Lower lobe of right lung (tissue), 2 donors: Measurements from ENCODE around the gene MCTP2. TPM values are rescaled to one million over a fixed set of nuclear protein-coding genes. Genes with fewer than 3 reads are reported as not detected.

Experiments used
- ATAC-seq, 2 donors: fragments of 200-7000 bp; cut with Tn5 transposase; one replicate each; pipeline ENCODE4 v1.9.1; 2020 to 2022; ENCODE audit warnings: mild to moderate bottlenecking in 2 of 2, moderate library complexity in 2 of 2
- DNase-seq: peaks from one replicate; pipeline ENCODE4 v3.0.0-alpha.2; 2020
- H3K27ac ChIP-seq: fragments of 200-600 bp; one replicate; pipeline ENCODE4 v1.8.0; 2022
- H3K27me3 ChIP-seq: fragments of 200-600 bp; one replicate; pipeline ENCODE4 v1.8.0; 2022; ENCODE audit warnings: low read depth
- H3K36me3 ChIP-seq: fragments of 200-600 bp; one replicate; pipeline ENCODE4 v1.8.0; 2022; ENCODE audit warnings: mild to moderate bottlenecking
- H3K4me1 ChIP-seq: fragments of 200-600 bp; one replicate; pipeline ENCODE4 v1.8.0; 2022
- H3K4me3 ChIP-seq: fragments of 200-600 bp; one replicate; pipeline ENCODE4 v1.8.0; 2022; ENCODE audit warnings: mild to moderate bottlenecking
- H3K9me3 ChIP-seq: fragments of 200-600 bp; one replicate; pipeline ENCODE4 v1.8.0; 2022
- intact Hi-C: fragments of 100-400 bp; cut with DNase I; formaldehyde crosslinking; loops from one replicate; pipeline ENCODE4 v1.11.0; 2022
- total RNA-seq: library from RNA; stranded (reverse); fragmentation: NEBNext Ultra II Directional; extraction: Animal tissue kit (Norgen Biotek cat#: 25700); gene quantifications from one replicate; pipeline ENCODE4 v1.2.1, GENCODE V29; 2021
- TF ChIP-seq, protein P1 (sequence below): fragments of 200-600 bp; IDR thresholded peaks from one replicate; pipeline ENCODE4 v1.8.0; 2022; ENCODE audit warnings: antibody characterized with exemption, mild to moderate bottlenecking
- donor health status: DM: no; HTN: yes; CAD: no; lungs with severe emphysema.

The MCTP2 gene
- total RNA-seq, 1 donor from 2014 or later = 36.1 TPM

- no peak overlapping the region for H3K27ac ChIP-seq
- H3K36me3 ChIP-seq = no peaks in the 10 kb centered on the region
- ATAC-seq (no peak), DNase-seq (no peak)
- peaks cover 54% of the 10 kb centered on the region for H3K4me1 ChIP-seq
- H3K9me3 ChIP-seq = no peaks in the 10 kb centered on the region
- no peaks in the 10 kb centered on the region for H3K27me3 ChIP-seq
- TF ChIP-seq, protein P1, sequence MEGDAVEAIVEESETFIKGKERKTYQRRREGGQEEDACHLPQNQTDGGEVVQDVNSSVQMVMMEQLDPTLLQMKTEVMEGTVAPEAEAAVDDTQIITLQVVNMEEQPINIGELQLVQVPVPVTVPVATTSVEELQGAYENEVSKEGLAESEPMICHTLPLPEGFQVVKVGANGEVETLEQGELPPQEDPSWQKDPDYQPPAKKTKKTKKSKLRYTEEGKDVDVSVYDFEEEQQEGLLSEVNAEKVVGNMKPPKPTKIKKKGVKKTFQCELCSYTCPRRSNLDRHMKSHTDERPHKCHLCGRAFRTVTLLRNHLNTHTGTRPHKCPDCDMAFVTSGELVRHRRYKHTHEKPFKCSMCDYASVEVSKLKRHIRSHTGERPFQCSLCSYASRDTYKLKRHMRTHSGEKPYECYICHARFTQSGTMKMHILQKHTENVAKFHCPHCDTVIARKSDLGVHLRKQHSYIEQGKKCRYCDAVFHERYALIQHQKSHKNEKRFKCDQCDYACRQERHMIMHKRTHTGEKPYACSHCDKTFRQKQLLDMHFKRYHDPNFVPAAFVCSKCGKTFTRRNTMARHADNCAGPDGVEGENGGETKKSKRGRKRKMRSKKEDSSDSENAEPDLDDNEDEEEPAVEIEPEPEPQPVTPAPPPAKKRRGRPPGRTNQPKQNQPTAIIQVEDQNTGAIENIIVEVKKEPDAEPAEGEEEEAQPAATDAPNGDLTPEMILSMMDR = no peak
- intact Hi-C loops = no loop called here
- H3K4me3 ChIP-seq = no peak overlapping the region
Measured at GRCh38 chr15:94235646-94236045, 4.3 kb downstream of the MCTP2 start.

DNA sequence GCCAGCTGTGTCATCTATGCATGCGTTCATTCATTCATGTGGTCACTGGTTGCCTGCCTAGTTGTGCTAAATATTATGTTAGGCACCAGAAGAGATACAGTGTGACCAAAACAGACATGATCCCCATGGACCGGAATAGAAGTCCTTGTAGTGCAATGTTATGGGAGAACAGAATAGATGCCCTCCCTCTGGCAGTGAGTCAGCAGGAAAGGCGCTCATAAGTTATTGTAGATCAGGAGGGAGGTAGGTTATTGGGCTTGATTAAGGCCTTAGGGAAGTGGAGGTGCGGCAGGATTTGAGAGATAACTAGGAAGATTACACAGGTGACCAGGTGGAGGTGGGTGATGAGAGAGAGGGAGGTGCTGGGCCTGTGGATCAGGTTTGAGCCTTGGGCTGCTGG lies 5.2 kb downstream of the MCTP2 start:
- ATAC-seq = no peak
- Histone ChIP-seq H3K4me1 (peaks cover 48% of the 10 kb centered on the region), H3K27me3 (no peaks in the 10 kb centered on the region), H3K36me3 (no peaks in the 10 kb centered on the region), H3K4me3 (no peak overlapping the region), H3K27ac (no peak overlapping the region), H3K9me3 (no peaks in the 10 kb centered on the region)
- TF ChIP-seq, protein P1 = no peak
- DNase-seq = no peak
- intact Hi-C loops = no loop called here

DNA sequence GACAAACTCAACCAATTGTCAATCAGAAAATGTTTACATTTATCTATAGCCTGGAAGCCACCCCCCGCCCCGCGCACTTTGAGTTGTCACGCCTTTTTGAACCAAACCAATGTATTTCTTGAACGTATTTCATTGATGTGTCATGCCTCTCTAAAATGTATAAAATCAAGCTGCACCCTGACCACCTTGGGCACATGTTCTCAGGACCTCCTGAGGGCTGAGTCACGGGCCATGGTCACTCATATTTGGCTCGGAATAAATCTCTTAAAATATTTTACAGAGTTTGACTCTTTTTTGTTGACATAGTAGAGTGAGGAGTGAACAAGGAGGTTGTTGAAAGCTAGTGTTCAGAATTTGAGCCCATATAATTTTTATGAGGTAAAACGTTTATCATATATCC lies 6.5 kb downstream of the MCTP2 start:
- Histone ChIP-seq H3K27ac (no peak overlapping the region), H3K4me1 (peaks cover 47% of the 10 kb centered on the region), H3K4me3 (no peak overlapping the region), H3K9me3 (no peaks in the 10 kb centered on the region), H3K27me3 (no peaks in the 10 kb centered on the region), H3K36me3 (no peaks in the 10 kb centered on the region)
- no peak for ATAC-seq
- intact Hi-C loops = no loop called here
- TF ChIP-seq, protein P1 = no peak
- no peak for DNase-seq

- ATAC-seq (no peak), DNase-seq (no peak)
- Histone ChIP-seq H3K4me3 (no peak overlapping the region), H3K27me3 (no peaks in the 10 kb centered on the region), H3K4me1 (peaks cover 40% of the 10 kb centered on the region), H3K27ac (no peak overlapping the region), H3K9me3 (no peaks in the 10 kb centered on the region), H3K36me3 (no peaks in the 10 kb centered on the region)
- intact Hi-C loops = no loop called here
- TF ChIP-seq, protein P1 = no peak
Measured at GRCh38 chr15:94238539-94239118, 7.3 kb downstream of the MCTP2 start.

DNA sequence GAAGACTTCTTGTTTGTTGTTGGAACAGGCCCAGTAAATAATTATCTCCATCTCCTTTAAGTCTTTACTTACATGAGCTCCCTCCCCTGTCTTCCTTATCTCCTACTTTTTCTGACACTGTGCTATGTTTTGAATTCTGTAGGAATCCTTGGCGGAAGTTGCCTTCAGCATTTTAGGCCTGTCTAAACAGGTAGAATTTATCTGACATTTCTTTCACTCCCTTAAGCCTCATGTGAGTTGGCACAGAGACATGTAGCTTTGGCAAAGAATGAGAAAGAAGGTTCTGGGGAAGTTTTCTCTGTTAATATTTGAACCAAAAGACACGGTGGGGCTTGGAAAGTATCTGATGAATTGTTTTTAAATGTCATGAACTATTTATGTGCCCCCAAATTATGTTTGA lies 8.1 kb downstream of the MCTP2 start:
- no peak for ATAC-seq
- no peaks in the 10 kb centered on the region for H3K9me3 ChIP-seq
- no peak overlapping the region for H3K4me3 ChIP-seq
- peaks cover 31% of the 10 kb centered on the region for H3K4me1 ChIP-seq
- H3K27ac ChIP-seq = no peak overlapping the region
- H3K36me3 ChIP-seq = no peaks in the 10 kb centered on the region
- intact Hi-C loops = no loop called here
- H3K27me3 ChIP-seq = no peaks in the 10 kb centered on the region
- DNase-seq = no peak
- TF ChIP-seq, protein P1 = no peak
